ENCODE results near the gene MGMT. TPM values are rescaled to one million over a fixed set of nuclear protein-coding genes. Genes with fewer than 3 reads are reported as not detected.

The MGMT gene
- polyA plus RNA-seq, 3 donors = 9.5 to 23.5 (median 17.5) TPM

GRCh38 chr10:129771991-129772431, 305.0 kb downstream of the MGMT start:
- H3K4me1 ChIP-seq (ENCODE audit: control insufficient read depth in 1 of 2, insufficient read depth in 2 of 2, low read length in 2 of 2) = no peaks in the 10 kb centered on the region
- no peak overlapping the region for H2AFZ ChIP-seq (ENCODE audit: insufficient read depth, low read depth, low read length, poor library complexity, severe bottlenecking)
- no peak overlapping the region for H3K4me2 ChIP-seq (replicated peaks; ENCODE audit: extremely low read depth, low read length, poor library complexity, severe bottlenecking)
- H3K27me3 ChIP-seq (ENCODE audit: control insufficient read depth in 2 of 2, insufficient read depth in 2 of 2, low read length in 2 of 2) = no peaks in the 10 kb centered on the region
- no peak overlapping the region for H3K27ac Mint-ChIP-seq
- H3K9me3 Mint-ChIP-seq = peaks cover 0 to 4% (median 0%) of the 10 kb centered on the region in 7 donors
- no peak overlapping the region for H3K4me3 Mint-ChIP-seq
- H3K9ac ChIP-seq (ENCODE audit: insufficient read depth, low read length, poor library complexity, severe bottlenecking) = no peak overlapping the region
- no peaks in the 10 kb centered on the region for H3K36me3 ChIP-seq (replicated peaks in 1 of 2; ENCODE audit: control insufficient read depth in 1 of 2, insufficient read depth in 2 of 2, low read length in 2 of 2)
- H3K9me3 ChIP-seq (replicated peaks in 1 of 2; ENCODE audit: control insufficient read depth in 1 of 2, insufficient read depth in 1 of 2, low read length in 2 of 2) = no peaks in the 10 kb centered on the region
- H3K27me3 Mint-ChIP-seq (ENCODE audit: low read depth in 3 of 3) = no peaks in the 10 kb centered on the region
- H3K79me2 ChIP-seq (ENCODE audit: insufficient read depth, low read length) = no peaks in the 10 kb centered on the region
- TF ChIP-seq CTCF (IDR thresholded peaks at IDR 0.05) = no peak
- intact Hi-C loops (cut with micrococcal nuclease) = no loop called here
- H4K20me1 ChIP-seq (ENCODE audit: insufficient read depth, low read length) = no peaks in the 10 kb centered on the region
- DNase-seq = no peak
- H3K27ac ChIP-seq (ENCODE audit: low read depth in 1 of 2, low read length in 2 of 2) = no peak overlapping the region
- peaks cover 8% of the 10 kb centered on the region for H3K4me1 Mint-ChIP-seq
- H3K36me3 Mint-ChIP-seq = peaks cover 2% of the 10 kb centered on the region in 2 donors
- WGBS (ENCODE audit: insufficient coverage) = 92% methylated on average over 13 of the region's 13 CpGs
- no peak overlapping the region for H3K4me3 ChIP-seq (replicated peaks in 1 of 3; ENCODE audit: low read depth in 2 of 3, low read length in 3 of 3)

- H3K79me2 ChIP-seq (ENCODE audit: insufficient read depth, low read length) = no peaks in the 10 kb centered on the region
- H3K27me3 Mint-ChIP-seq (ENCODE audit: low read depth in 3 of 3) = no peaks in the 10 kb centered on the region
- H3K9me3 Mint-ChIP-seq = peaks cover 0 to 10% (median 0%) of the 10 kb centered on the region in 7 donors
- H3K27me3 ChIP-seq (ENCODE audit: control insufficient read depth in 2 of 2, insufficient read depth in 2 of 2, low read length in 2 of 2) = no peaks in the 10 kb centered on the region
- H3K36me3 ChIP-seq (replicated peaks in 1 of 2; ENCODE audit: control insufficient read depth in 1 of 2, insufficient read depth in 2 of 2, low read length in 2 of 2) = no peaks in the 10 kb centered on the region
- no peaks in the 10 kb centered on the region for H3K9me3 ChIP-seq (replicated peaks in 1 of 2; ENCODE audit: control insufficient read depth in 1 of 2, insufficient read depth in 1 of 2, low read length in 2 of 2)
- no peak for TF ChIP-seq CTCF (IDR thresholded peaks at IDR 0.05)
- H3K27ac ChIP-seq (ENCODE audit: low read depth in 1 of 2, low read length in 2 of 2) = no peak overlapping the region
- no peaks in the 10 kb centered on the region for H3K4me1 ChIP-seq (ENCODE audit: control insufficient read depth in 1 of 2, insufficient read depth in 2 of 2, low read length in 2 of 2)
- peaks cover 1 to 2% of the 10 kb centered on the region in 2 donors for H3K36me3 Mint-ChIP-seq
- H3K27ac Mint-ChIP-seq = peak overlapping the region in 1 of 7 donors; percentile 53
- intact Hi-C loops (cut with micrococcal nuclease) = no loop called here
- no peak for DNase-seq
- 82% methylated on average over 13 of the region's 17 CpGs for WGBS (ENCODE audit: insufficient coverage)
- H3K4me2 ChIP-seq (replicated peaks; ENCODE audit: extremely low read depth, low read length, poor library complexity, severe bottlenecking) = no peak overlapping the region
- no peak overlapping the region for H3K4me3 ChIP-seq (replicated peaks in 1 of 3; ENCODE audit: low read depth in 2 of 3, low read length in 3 of 3)
- no peak overlapping the region for H3K4me3 Mint-ChIP-seq
- H4K20me1 ChIP-seq (ENCODE audit: insufficient read depth, low read length) = no peaks in the 10 kb centered on the region
- H2AFZ ChIP-seq (ENCODE audit: insufficient read depth, low read depth, low read length, poor library complexity, severe bottlenecking) = no peak overlapping the region
- peaks cover 8% of the 10 kb centered on the region for H3K4me1 Mint-ChIP-seq
- no peak overlapping the region for H3K9ac ChIP-seq (ENCODE audit: insufficient read depth, low read length, poor library complexity, severe bottlenecking)
These were observed 305.7 kb downstream of the MGMT start for GRCh38 chr10:129772468-129773358.

All from CD14-positive monocyte (primary cell).